ENCODE data around the gene HK2.
A peak's percentile ranks its signal among the peaks of the same experiment; 100 is the strongest.
"Not testable (repeated sequence)": the region's sequence is repeated elsewhere in the genome, so short reads cannot be mapped to it uniquely, and the experiment has no call there.

Gene HK2

DNA sequence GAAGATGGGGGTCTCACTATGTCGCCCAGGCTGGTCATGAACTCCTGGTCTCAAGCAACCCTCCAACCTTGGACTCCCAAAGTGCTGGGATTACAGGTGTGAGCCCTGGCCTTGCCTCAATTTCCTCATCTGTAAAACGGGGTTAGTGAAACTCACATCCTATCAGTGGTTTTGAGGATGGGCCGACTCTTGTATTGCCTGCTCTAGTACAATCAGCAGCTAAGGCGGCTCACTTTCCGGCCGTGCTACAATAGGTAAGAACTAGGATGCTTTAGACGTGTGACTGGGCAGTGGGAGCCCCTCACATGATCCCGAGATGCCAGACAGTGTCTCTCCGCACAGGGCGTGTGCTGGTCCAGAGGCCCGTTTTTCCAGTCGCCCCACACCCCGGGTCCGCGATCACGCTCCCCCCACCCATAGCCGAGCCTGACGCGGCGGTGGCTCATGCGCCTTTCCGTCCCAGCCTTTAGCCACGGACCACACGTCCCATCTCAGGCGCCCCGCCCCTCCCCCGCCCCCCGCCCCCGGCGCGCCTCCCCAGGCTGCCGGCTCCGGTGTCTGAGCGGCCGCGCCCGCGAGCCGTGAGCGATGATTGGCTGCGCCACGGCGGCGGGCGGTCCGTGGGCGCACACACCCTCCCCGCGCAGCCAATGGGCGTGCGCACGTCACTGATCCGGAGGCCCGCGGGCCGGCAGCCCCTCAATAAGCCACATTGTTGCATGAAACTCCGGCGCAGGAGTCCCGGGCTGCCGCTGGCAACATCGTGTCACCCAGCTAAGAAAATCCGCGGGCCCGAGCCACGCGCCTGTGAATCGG, at the start of gene HK2:
Gene HK2, plus strand, starts transcription at position 710 of the 816 bp plus-strand sequence. CDS start 454 bp downstream, outside the sequence.
- peak; percentile 93 for DNase-seq

DNA sequence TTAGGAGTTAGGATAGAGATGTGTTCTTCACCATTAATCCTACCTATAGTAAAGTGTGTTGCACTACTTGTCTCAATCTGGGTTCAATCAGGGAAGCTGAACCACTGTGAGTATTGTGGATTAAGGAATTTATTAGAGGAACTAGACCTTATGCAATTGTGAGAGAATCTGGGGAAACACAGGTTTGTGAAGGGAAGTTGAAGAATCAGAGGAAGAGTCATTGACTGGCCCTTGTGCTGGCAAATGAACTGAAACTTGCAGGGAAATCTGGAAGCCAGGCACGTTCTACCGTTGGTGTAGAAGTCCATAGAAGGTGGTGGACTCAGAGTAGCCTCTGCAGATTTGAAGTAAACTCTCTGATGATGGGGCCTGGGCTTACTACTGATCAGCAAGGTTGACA, 44.7 kb upstream of the HK2 start:
- DNase-seq, result no peak

DNA sequence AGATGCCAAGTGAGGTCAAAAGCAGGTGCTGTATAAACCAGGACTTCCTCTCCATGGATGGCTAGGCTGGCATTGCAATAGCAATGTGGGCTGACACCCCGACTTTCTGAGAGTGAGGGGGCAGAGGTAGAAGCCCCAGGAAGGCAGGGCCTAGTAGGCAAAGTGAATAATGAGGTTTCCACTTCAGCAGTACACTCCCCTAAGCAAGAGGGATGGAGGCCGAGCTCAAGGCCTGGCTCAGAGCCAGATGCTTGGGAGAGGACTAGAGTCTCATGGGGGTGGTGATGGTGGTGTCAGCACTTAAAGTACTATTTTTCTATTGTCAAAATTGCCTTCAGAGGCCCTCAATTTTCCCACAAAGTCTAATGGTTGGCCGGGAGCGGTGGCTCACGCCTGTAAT, 41.6 kb upstream of the HK2 start:
- no peak for DNase-seq

DNA sequence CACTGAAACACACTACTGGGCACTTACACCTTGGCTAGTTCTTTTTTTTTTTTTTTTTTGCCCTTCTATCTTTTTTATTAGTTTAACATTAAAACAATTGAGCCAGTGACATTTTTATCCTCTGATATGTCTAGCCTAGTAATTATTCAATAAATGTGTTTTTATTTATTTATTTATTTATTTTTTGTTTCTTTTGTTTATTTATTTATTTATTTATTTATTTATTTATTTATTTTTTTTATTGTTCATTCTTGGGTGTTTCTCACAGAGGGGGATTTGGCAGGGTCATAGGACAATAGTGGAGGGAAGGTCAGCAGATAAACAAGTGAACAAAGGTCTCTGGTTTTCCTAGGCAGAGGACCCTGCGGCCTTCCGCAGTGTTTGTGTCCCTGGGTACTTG, 39.0 kb upstream of the HK2 start:
- not testable (repeated sequence) for DNase-seq

DNA sequence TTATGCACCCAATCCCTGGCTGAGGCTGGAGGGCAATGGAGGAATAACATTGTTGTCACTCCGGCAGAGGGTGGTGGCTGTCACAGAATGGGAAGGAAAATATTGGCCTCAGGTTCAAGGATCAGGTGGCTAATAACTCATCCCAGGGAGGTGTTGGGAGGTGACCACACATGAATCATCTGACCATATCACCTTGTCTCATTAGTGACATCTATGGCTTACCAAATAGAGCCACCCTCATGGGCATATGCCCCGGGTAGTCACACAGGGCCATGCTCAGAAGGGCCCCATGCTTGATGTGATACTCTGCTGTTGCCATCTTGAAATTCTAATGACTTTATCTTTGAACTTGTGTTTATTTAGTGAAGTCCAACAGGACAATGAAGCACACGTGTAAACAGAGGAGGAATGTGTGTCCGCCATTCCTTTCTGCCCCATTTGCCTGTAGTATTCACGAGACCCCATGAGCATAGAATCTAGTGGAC, 27.5 kb upstream of the HK2 start:
- DNase-seq, result no peak

DNA sequence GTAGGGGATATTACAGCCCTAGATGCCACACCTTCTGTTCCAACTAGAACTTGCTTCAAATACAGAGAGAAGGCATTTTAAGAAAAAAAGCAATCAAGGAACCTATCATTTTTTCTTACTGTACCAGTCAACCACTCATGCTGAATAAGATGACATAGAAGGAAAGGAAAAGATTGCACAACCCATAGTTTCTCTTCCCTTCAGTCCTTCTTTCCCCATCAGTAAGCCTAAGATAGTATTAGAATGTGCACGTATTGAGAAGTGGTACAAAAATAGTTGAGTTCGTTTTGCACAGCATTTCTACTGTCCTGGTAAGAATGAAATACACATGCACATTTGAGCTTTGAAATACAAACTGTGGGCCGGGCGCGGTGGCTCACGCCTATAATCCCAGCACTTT, 27.0 kb upstream of the HK2 start:
- DNase-seq, result no peak

DNA sequence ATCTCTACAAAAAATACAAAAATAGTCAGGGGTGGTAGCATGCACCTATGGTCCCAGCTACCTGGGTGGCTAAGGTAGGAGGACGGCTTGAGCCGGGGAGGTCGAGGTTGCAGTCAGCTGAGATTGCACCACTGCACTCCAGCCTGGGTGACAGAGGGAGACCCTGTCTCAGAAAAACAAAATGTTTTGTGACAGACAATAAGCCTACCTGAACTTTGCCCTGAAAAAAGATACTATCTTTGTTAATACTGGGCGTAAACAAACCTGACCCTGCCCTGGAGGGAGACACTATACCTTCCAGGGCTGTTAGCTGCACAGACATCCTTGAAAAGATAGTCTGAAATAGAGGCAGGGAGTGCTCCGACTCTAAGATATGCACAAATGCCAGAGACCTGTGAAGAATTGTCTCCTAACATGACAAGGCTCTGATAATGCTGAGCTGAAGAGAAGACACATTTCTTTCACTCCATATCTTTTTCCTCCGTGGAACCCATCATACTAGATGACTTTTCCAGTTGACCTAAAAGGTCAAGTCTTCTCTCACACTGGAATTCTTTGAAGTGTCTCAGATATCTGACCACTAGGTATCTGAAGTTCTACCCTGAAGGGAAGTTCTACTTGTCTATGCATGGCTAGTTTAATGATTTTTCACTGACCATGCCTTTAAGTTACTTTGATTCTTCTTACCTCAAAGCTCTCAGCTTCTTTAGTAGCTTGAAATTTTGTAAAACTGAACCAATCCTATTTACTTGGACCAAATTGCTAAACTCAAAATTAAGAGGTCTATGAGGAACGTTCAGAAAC, 20.9 kb upstream of the HK2 start:
- DNase-seq, result no peak

DNA sequence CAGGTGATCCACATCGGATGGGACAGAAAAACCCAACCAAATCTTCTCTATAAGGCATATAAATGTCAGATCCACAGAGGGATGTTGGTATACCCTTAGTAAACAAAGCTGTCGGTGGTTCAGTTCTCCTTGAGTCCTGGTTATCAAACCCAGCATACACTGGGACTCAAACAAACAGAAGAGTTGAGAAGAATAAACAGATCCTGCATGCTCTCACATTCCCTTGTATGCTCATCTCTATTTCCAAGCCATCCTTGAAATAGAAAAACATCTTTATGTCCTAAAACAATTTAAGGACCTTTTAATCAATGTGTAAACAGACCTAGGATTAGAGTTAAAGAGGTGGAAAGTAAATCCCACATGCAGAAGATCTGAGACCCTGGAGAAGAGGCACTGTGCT, 19.8 kb upstream of the HK2 start:
- DNase-seq, result no peak

DNA sequence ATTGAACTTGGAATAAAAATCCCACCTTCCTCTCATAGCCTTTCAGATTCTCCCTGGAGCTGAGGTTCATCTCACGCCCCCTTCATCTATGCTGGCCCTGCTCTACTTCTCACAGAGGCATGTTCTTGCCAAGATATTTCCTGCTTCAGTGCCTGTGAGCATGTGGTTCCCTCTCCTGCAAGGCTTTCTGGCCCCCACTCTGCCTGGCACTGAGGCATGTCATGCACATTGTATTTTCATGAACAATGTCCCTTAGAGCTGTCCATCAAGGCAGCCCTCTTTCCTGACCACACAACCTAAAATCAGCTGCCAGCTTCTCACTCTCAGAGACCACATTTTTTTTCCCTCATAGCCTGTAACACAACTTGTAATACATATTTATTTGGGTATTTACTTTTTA, 18.0 kb upstream of the HK2 start:
- no peak for DNase-seq

DNA sequence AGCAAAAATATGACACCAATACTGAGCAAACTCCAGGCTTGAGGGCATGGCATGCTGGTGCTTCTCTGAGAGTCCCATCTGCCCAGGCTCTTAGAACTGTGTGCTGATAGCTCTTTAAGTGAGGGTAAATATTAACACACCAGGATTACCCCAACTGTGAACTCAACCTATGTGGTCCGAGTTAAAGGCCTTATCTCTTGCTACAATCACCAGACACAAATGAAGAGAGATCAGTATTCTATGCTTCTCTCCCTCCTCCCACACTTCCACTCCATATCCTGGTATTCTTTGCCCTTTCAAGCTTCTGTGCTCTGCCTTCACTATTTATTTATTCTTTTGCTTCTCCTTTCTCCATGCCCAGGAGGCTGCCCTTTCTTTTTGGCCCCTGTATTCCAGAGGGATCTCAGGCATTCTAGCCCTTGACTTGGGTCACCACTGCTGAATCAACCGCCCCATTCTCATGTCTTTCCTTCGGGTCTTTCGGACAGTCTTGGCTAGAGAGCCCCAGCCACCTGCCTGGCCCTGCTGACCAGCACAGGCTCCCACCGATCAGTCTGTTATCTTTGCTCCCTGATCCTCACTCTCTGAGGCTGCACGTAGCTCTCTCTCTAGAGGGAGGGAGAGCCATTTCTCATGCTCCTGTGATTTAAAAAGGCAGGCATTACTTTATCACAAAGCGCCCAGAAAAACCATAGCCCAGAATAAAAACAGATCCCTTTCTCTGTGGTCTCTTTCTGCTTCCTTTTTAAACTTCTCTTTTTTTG, 17.2 kb upstream of the HK2 start:
- no peak for DNase-seq

DNA sequence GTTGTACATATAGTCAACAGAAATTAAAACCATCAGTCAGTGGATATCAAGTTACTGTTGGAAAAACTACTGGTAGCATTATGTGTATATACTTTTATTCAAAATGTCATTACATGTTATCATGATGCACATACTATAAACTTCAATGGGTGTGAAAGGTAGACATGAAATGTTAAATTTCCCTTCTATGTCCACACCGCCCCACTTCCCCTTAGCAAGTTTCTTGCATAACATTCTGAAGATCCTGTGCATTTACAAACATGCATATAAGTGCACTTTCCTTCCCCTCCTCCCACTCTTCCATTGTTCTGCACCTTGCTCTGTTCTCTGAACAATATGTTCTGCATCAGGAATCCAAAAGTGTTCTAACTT, 16.6 kb upstream of the HK2 start:
- DNase-seq, result no peak

DNA sequence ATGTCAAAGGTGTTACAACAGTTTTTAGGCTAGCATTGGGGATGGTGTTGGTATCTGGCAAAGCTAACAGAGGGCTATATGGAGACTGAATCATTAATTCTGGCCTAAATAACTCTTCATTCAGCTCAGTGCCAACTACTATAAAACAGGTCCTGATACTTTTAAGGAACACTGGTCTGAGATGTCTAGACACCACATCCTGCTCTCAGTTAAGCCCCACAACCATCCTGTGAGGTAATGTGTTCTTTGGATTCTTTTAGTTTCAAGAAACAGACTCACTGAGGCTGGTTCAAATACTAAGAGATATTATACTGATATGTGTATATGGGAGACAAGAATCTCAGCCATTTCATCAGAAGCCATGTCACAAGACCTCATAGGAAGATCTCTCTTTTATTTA, 14.2 kb upstream of the HK2 start:
- DNase-seq, result no peak

DNA sequence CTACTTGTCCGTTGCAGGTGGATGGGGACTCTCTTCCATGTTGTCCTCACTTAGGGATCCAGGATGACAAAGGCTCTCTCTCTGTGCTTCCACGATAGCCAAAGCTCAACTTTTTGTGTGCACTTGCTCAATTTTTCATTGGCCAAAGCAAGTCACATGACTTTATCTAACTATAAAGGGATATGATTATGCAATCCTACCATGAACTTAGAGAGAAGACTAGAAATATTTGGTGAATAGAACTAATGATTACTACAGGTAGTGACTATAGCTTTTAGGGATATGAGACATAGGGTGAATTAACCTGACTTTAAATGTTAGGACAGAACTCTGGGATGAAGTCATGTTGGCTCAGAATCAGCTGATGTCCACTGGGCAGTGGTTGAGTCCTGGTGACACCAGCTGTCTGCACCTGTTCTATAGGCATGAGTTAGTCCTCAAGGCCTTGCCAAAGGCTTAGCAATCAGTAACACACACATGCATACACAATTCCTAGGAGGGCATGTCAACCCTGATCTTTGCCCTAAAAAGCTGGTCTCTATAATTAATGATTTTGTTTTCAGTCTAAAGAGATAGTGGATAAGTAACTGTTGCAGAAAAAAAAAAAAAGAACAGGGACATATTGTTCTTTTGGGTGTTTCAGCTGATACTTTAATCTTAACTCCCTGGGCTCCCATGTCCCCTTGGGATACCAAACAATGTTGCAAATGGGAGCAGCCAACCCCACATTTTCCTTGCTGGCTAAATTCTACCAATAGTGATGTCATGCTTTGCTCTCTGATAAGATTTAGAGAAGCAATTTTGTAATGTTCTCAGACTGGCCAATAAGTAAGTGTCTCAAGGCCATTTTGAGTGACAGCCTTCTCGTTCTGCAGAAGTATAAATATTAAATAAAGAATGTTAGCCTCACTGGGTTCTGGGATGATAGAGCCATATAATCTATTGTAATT, 12.5 kb upstream of the HK2 start:
- no peak for DNase-seq

DNA sequence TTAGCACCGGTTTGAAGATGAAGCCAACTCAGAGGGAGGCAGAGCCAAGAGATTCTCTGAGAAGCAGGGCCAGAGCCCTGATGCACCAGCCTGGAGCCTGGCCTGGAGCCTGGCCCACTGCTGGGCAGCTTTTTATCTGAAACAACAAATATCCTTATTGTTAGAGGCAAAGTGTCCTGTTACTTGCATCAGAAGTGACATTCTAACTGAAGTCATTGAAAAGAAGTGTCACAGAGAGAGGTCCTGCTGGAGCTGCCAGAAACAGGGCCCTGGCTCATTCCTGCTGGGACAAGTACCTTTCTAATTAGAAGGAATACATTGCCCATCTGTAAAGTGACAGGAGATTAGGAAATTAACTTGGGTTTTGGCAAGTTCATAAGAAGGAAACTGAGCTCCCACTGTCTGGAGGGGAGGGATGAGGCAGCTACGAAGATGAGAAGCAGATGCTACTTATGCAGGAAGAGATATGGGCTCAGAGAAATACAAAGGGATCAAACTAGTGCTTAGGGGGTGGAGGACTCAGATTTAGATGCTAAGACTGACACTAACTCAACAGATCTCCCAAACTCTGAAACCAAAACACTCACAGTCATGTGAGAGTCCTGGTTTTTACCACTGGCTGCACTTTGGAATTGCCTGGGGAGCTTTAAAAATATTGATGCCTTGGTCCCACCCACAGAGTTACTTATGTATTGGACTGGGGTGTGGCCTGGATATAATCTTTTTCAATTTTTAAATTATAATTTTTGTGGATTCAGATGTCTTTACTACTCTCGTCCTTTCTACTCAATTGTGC, 11.0 kb upstream of the HK2 start:
- DNase-seq, result no peak

DNA sequence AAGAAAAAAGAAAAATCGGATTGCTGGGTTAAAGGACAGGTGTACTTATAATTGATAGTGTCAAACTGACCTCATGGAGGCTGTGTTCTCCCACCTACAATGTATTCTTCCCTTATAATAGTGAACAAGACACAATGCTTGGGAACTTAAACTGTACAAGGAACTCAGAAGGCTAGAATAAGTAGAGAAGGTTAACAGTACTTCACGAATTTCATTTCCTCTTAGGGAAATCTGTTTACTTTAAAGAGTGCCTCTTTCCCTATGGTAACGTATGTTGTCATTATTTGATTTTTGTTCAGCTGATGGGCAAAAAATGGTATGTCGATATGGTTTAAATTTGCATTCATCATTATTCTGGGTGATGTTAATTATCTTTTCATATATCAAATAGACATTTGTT, 9.2 kb upstream of the HK2 start:
- DNase-seq, result no peak

DNA sequence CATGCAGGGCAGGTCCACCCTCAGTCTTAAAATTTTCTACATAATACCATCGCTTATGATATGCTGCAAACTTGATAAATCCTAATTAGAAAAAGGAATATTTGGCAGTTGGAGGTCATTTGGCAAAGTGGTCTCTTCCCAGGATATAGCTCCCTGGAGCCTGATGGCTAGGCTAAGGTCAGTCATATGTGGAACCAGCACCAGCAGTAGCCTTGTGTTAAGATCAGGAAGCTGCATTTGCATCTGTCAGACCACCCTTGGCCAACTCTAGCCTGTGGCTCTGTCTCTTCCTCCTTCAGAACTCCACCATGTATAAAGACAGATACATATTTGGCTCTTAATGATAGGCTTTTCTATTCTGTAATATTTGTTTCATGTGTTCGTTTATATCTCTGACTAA, 5.4 kb upstream of the HK2 start:
- no peak for DNase-seq

DNA sequence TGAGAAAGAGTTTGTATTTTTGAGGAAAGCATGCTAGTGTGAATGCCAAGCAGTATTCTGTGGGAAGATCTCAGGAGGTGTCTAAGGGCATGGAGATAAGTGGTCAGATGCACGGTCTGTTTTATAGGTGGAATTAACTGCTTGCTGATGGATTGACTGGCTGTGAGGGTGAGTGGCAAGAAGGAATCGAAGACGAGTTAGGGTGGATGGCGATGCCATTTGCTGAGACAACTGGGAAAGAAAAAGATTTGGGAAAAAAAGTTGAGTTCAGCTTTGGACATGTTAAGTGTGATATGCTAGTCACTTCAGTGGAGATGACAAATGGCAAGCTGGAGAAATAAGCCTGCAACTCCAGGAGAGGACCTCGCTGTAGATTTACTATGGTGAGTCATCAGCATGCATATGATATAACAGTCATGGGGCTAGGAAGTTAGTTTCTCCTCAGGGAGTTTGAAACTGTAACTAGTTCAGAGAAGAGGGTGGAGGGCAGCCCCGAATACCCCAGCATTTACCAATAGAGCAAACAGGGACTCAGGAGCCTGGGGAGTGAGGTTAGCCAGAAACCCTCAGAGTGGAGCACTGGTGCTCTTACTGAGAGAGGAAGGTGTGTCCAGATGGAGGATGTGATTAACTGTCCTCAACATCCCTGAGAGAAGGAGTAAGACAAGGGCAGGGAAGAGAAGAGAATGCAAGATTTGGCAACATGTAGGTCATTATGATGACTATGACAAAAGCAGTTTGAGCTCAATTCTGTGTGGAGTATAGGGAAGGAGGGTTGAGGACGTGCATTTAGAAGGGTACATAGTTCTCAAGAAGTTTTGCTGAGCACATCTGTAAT, 2.0 kb upstream of the HK2 start:
- no peak for DNase-seq

DNA sequence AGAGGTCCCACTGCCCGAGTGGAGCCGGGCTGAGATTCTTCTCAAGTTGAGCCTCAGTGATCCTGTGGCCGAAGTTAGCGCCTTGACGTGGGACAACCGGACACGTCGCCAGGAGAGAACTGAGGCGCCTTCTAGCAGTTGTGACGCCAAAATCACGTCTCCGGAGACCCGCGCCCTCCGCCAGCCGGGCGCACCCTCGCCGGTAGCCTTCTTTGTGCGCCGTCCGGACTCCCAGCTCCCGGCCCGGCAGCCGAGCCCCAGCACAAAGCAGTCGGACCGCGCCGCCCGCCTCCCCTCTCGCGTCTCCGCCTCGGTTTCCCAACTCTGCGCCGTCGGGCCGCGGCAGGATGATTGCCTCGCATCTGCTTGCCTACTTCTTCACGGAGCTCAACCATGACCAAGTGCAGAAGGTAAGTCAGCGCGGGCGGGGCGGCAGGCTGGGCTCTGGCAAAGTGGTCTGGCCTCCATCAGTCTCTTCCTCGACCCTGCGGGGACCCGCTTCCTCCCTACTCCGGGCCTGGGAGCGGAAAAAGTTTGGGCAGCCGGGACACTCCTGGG, 386 bp downstream of the HK2 start:
- not testable (repeated sequence) for DNase-seq

DNA sequence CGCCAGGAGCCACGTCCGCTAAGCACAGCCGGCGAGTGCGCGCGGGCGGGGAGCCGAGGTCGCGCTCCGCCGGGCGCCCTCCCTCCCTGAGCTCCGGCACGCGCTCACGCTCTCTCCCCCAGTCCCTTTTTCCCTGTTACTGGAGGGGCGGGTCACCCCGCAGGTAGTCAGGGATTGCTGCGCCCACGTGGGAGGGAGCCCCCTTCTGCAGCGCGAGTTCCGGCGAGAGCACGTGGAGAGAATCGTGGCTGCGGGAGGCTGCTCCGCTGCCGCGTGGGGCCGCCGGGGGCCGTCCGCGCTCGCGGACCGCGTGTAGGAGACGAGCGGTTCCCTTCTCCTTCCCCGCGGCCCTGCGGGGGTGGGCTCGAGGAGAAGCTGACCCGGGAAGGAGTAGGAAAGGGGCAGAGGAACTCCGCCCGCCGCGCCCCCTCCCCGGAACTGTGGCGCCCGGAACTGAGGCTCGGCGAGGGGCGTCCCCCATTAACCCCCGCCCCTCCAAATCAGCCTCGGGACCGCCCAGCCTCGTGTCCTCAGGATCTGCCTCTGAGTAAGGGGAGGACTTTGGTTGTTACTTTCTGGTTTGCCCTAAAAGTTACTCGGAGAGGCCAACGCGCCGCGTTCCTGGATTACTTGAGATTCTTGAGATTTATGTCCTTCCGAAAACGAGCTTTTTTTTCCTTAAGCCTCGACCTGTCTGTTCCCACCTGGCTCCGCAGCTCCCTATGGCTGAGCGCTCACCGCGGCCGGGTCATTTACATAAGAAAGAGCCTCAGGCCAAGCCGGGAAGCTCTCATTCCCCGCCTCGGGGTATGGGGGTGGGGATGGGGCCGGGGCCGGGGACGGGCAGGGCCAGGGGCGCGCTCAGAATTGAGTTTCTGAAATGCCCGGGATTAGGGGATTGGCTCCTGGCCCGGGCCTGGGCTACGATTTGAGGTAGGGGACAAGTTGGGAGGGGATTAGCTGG, 1.1 kb downstream of the HK2 start:
- peak; percentile 78 for DNase-seq
